Neural progenitor cell (in vitro differentiated cells): Measurements from ENCODE around the gene ZNF415. TPM values are rescaled to one million over a fixed set of nuclear protein-coding genes. Genes with fewer than 3 reads are reported as not detected.

ENCODE experiments used
- DNase-seq: peaks from one replicate; pipeline ENCODE4 v3.0.0-alpha.2; 2016; ENCODE audit warnings: low spot score
- H2AFZ ChIP-seq: fragments of 200-600 bp; sonication (generic); replicated peaks from 2 replicates; pipeline ENCODE4 v1.6.1; 2016; ENCODE audit warnings: antibody characterized with exemption
- H3F3A ChIP-seq: fragments of 200-600 bp; sonication (generic); 2 replicates; pipeline ENCODE4 v1.6.1; 2016; ENCODE audit warnings: antibody characterized with exemption, low read depth
- H3K27ac ChIP-seq: fragments of 200-600 bp; sonication (generic); 2 replicates; pipeline ENCODE4 v1.5.1; 2016; ENCODE audit warnings: mild to moderate bottlenecking
- H3K27me3 ChIP-seq: fragments of 200-600 bp; sonication (generic); 2 replicates; pipeline ENCODE4 v1.6.1; 2016; ENCODE audit warnings: mild to moderate bottlenecking, moderate library complexity
- H3K36me3 ChIP-seq: fragments of 200-600 bp; sonication (generic); 2 replicates; pipeline ENCODE4 v1.5.1; 2016
- H3K4me1 ChIP-seq: fragments of 200-600 bp; sonication (generic); 2 replicates; pipeline ENCODE4 v1.6.1; 2016; ENCODE audit warnings: mixed run types
- H3K4me2 ChIP-seq: fragments of 200-600 bp; sonication (generic); 2 replicates; pipeline ENCODE4 v1.6.1; 2016
- H3K4me3 ChIP-seq: fragments of 200-600 bp; sonication (generic); 2 replicates; pipeline ENCODE4 v1.5.1; 2016
- H3K79me2 ChIP-seq: fragments of 200-600 bp; sonication (generic); 2 replicates; pipeline ENCODE4 v1.6.1; 2016; ENCODE audit warnings: low read depth
- H3K9ac ChIP-seq: fragments of 200-600 bp; sonication (generic); 2 replicates; pipeline ENCODE4 v1.6.1; 2016
- H3K9me3 ChIP-seq: fragments of 200-600 bp; sonication (generic); 2 replicates; pipeline ENCODE4 v1.5.1; 2016; ENCODE audit warnings: low read depth
- H4K20me1 ChIP-seq: fragments of 200-600 bp; sonication (generic); 2 replicates; pipeline ENCODE4 v1.6.1; 2016; ENCODE audit warnings: low read depth
- H3K27ac Mint-ChIP-seq: 3 replicates; pipeline ENCODE4 v1.8.0; 2021; ENCODE audit warnings: mixed read lengths
- H3K27me3 Mint-ChIP-seq: 2 replicates; pipeline ENCODE4 v1.8.0; 2022; ENCODE audit warnings: low read depth, mild to moderate bottlenecking, inconsistent platforms, moderate library complexity, mixed read lengths; ENCODE audit not compliant: insufficient read depth
- H3K36me3 Mint-ChIP-seq: 3 replicates; pipeline ENCODE4 v1.8.0; 2021; ENCODE audit warnings: mixed read lengths
- H3K4me1 Mint-ChIP-seq: 3 replicates; pipeline ENCODE4 v1.8.0; 2021; ENCODE audit warnings: mixed read lengths
- H3K4me3 Mint-ChIP-seq: 3 replicates; pipeline ENCODE4 v1.8.0; 2021; ENCODE audit warnings: mild to moderate bottlenecking, moderate library complexity, mixed read lengths
- H3K9me3 Mint-ChIP-seq: 3 replicates; pipeline ENCODE4 v1.8.0; 2020; ENCODE audit warnings: mixed read lengths
- CTCF ChIP-seq: fragments of 200-600 bp; sonication (generic); IDR thresholded peaks from 2 replicates; pipeline ENCODE4 v1.5.1; 2017; ENCODE audit warnings: antibody characterized with exemption, mild to moderate bottlenecking
- EZH2 ChIP-seq: fragments of 200-600 bp; sonication (generic); IDR thresholded peaks from 2 replicates; pipeline ENCODE4 v1.6.1; 2017; ENCODE audit warnings: antibody characterized with exemption, mild to moderate bottlenecking, moderate library complexity
- EZH2phosphoT487 ChIP-seq: fragments of 200-600 bp; sonication (generic); IDR thresholded peaks from 2 replicates; pipeline ENCODE4 v1.6.1; 2017; ENCODE audit warnings: antibody characterized with exemption
- total RNA-seq: library from RNA; depleted of rRNA; stranded (reverse); fragments of >200 nt; gene quantifications from 2 replicates; pipeline ENCODE4 v1.2.3, GENCODE V29; 2015; ENCODE audit warnings: low replicate concordance

The ZNF415 gene
- total RNA-seq, 1 donor from 2014 or later, result 23.9 TPM

GRCh38 chr19:53076984-53077383 lies 55.7 kb downstream of the ZNF415 start:
- Histone ChIP-seq H4K20me1 (peaks cover 8% of the 10 kb centered on the region), H3K9me3 (no peaks in the 10 kb centered on the region), H2AFZ (no peak overlapping the region), H3K27ac (no peak overlapping the region), H3K27me3 (no peaks in the 10 kb centered on the region), H3K4me3 (no peak overlapping the region), H3K36me3 (peaks cover 28% of the 10 kb centered on the region), H3K4me2 (no peak overlapping the region), H3K4me1 (no peaks in the 10 kb centered on the region), H3F3A (peaks cover 2% of the 10 kb centered on the region), H3K9ac (no peak overlapping the region), H3K79me2 (peaks cover 25% of the 10 kb centered on the region)
- Mint-ChIP-seq H3K4me3 (no peak overlapping the region), H3K27ac (no peak overlapping the region), H3K27me3 (peaks cover 5% of the 10 kb centered on the region), H3K36me3 (peaks cover 81% of the 10 kb centered on the region), H3K9me3 (peaks cover 82% of the 10 kb centered on the region), H3K4me1 (no peaks in the 10 kb centered on the region)
- TF ChIP-seq CTCF (peak; percentile 85), EZH2 (no peak)
- DNase-seq, result peak; percentile 85

GRCh38 chr19:53068834-53069233 lies 63.9 kb downstream of the ZNF415 start:
- no peak overlapping the region for H3K27ac Mint-ChIP-seq
- H3K36me3 ChIP-seq, result peaks cover 58% of the 10 kb centered on the region
- H3F3A ChIP-seq, result no peaks in the 10 kb centered on the region
- H3K27ac ChIP-seq, result no peak overlapping the region
- H3K4me3 Mint-ChIP-seq, result no peak overlapping the region
- TF ChIP-seq CTCF (no peak), EZH2phosphoT487 (no peak), EZH2 (no peak)
- no peaks in the 10 kb centered on the region for H3K79me2 ChIP-seq
- H3K27me3 Mint-ChIP-seq, result peaks cover 11% of the 10 kb centered on the region
- DNase-seq, result no peak
- peaks cover 41% of the 10 kb centered on the region for H3K9me3 ChIP-seq
- H2AFZ ChIP-seq, result no peak overlapping the region
- H3K4me1 Mint-ChIP-seq, result no peaks in the 10 kb centered on the region
- no peaks in the 10 kb centered on the region for H3K4me1 ChIP-seq
- no peak overlapping the region for H3K4me3 ChIP-seq
- no peaks in the 10 kb centered on the region for H3K27me3 ChIP-seq
- H3K9me3 Mint-ChIP-seq, result peaks cover 69% of the 10 kb centered on the region
- no peak overlapping the region for H3K4me2 ChIP-seq
- peaks cover 71% of the 10 kb centered on the region for H3K36me3 Mint-ChIP-seq
- no peaks in the 10 kb centered on the region for H4K20me1 ChIP-seq
- no peak overlapping the region for H3K9ac ChIP-seq

- H3K27me3 ChIP-seq, result no peaks in the 10 kb centered on the region
- no peaks in the 10 kb centered on the region for H3F3A ChIP-seq
- no peak overlapping the region for H3K9ac ChIP-seq
- no peak overlapping the region for H3K4me2 ChIP-seq
- H2AFZ ChIP-seq, result no peak overlapping the region
- TF ChIP-seq EZH2phosphoT487, result no peak
- peaks cover 14% of the 10 kb centered on the region for H3K27me3 Mint-ChIP-seq
- no peak overlapping the region for H3K4me3 Mint-ChIP-seq
- no peak for DNase-seq
- H3K79me2 ChIP-seq, result no peaks in the 10 kb centered on the region
- H4K20me1 ChIP-seq, result no peaks in the 10 kb centered on the region
- no peak overlapping the region for H3K27ac Mint-ChIP-seq
- no peaks in the 10 kb centered on the region for H3K4me1 ChIP-seq
- H3K9me3 Mint-ChIP-seq, result peaks cover 72% of the 10 kb centered on the region
- peaks cover 41% of the 10 kb centered on the region for H3K9me3 ChIP-seq
- peaks cover 54% of the 10 kb centered on the region for H3K36me3 ChIP-seq
- H3K4me3 ChIP-seq, result no peak overlapping the region
- H3K4me1 Mint-ChIP-seq, result no peaks in the 10 kb centered on the region
- H3K36me3 Mint-ChIP-seq, result peaks cover 72% of the 10 kb centered on the region
- no peak overlapping the region for H3K27ac ChIP-seq
Measured at GRCh38 chr19:53068199-53068598, 64.5 kb downstream of the ZNF415 start.

DNA sequence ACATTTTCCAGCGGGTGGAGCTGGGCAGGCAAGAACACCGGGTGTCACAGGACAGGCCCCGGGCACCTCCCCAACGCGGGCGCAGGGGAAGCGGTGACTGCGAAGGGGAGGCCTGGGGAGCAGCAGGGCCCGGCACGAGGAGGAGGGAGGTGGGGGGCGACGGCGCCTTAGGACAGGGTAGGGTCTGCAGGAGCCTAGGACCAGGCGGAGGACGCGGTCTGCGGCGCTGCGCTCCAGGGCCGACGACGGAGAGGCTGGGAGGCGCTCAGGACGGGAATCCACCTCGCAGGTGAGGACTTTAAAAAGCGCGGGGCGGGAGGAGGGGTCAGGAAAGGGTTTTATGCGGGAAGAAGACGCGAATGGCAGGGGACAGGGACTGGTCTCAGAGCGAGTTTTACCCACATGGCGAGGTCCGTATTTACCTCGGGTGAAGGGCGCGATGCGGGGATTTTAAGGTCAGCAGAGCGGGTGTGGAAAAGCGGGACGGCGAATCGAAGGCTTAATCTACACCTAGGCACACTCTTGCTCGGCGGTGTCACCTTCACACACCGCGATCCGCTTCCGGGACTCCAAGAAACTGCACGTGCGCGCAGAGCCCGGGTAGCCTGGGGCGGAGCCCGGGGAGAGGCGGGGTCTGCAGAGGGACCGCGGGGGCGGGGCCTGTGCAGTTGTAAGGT lies 74.7 kb downstream of the ZNF415 start:
- H3F3A ChIP-seq, result no peaks in the 10 kb centered on the region
- no peak overlapping the region for H3K27ac Mint-ChIP-seq
- H4K20me1 ChIP-seq, result no peaks in the 10 kb centered on the region
- no peak overlapping the region for H3K27ac ChIP-seq
- peaks cover 27% of the 10 kb centered on the region for H3K27me3 ChIP-seq
- no peaks in the 10 kb centered on the region for H3K36me3 ChIP-seq
- no peaks in the 10 kb centered on the region for H3K9me3 ChIP-seq
- no peaks in the 10 kb centered on the region for H3K79me2 ChIP-seq
- no peak overlapping the region for H3K9ac ChIP-seq
- H3K4me3 ChIP-seq, result peak overlapping the region; percentile 40
- H2AFZ ChIP-seq, result peak overlapping the region; percentile 86
- no peaks in the 10 kb centered on the region for H3K4me1 Mint-ChIP-seq
- H3K9me3 Mint-ChIP-seq, result peaks cover 51% of the 10 kb centered on the region
- TF ChIP-seq EZH2, result no peak
- TF ChIP-seq EZH2phosphoT487, result no peak
- no peak for TF ChIP-seq CTCF
- H3K36me3 Mint-ChIP-seq, result peaks cover 3% of the 10 kb centered on the region
- DNase-seq, result peak; percentile 66
- no peaks in the 10 kb centered on the region for H3K4me1 ChIP-seq
- H3K27me3 Mint-ChIP-seq, result peaks cover 7% of the 10 kb centered on the region
- H3K4me2 ChIP-seq, result peak overlapping the region; percentile 75
- H3K4me3 Mint-ChIP-seq, result peak overlapping the region; percentile 25
